Left renal pelvis (tissue), 4 donors: ENCODE results near the gene FAF1. TPM values are rescaled to one million over a fixed set of nuclear protein-coding genes. Genes with fewer than 3 reads are reported as not detected.

Source experiments
- DNase-seq, 4 donors: peaks; one replicate each; pipeline ENCODE4 v3.0.0-alpha.2; 2013; ENCODE audit warnings: low read depth in 4 of 4, low spot score in 3 of 4
- polyA plus RNA-seq, 4 donors: library from polyadenylated mRNA; unstranded; fragments of 120-200 nt; gene quantifications; one replicate each; pipeline ENCODE4 v1.2.1, GENCODE V29; 2013; ENCODE audit not compliant: insufficient read length in 4 of 4

The FAF1 gene
- polyA plus RNA-seq, 4 donors, result 52.7 to 72.0 (median 64.6) TPM

DNA sequence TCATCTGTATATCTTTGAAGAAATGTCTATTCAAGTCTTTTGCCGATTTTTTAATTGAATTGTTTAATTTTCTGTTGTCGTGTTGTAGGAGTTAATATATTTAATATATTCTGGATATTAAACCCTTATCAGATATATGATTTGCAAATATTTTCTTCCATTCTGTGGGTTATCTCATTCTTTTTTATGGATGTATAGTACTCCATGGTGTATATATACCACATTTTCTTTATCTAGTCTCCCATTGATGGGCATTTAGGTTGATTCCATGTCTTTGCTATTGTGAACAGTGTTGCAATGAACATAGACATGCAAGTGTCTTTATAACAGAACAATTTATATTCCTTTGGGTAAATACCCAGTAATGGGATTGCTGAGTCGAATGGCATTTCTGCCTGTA is 436.5 kb downstream of the FAF1 start:
- no peak for DNase-seq

DNA sequence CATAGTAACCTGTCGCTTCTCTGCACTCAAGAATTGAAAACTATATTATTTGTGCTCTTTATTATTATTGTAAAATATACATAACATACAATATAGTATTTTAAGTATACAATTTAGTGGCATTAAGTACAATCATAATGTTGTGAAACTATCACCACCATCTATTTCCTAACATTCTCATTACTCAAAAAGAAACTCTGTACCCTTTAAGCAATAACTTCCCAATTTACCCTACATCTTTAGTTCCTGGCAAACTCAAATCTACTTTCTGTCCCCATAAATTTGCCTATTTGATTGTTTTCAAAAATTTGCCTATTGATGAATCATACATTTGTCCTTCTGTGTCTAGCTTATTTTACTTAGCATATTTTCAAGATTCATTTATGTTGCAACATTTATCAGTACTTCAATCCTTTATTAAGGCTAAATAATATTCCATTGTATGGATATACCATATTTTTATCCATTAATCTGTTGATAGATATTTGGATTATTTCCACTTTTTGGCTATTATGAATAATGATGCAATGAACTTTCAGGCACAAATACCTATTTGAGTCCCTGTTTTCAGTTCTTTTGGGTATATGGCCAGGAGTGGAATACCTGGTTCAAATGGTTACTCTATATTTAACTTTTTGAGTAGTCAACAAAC is 437.2 kb downstream of the FAF1 start:
- DNase-seq, result no peak

DNA sequence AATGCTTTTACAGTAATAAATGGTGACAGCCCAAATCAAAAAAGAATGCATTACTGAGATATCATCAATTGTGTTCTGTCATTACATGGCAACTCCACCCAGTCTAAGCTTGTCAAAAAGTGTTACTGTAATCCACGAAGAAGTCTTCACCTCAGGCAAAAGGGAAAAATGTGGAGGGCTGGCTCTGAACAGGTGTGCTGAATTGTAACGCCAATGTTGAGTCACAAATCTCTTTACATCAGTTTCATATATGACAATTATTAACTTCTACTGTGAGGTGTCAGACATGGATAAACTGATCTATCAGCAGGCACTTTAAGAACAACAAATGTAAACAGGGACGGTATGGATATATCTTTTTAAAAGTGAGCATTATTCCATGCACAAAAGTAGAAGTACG is 438.4 kb downstream of the FAF1 start:
- no peak for DNase-seq

DNA sequence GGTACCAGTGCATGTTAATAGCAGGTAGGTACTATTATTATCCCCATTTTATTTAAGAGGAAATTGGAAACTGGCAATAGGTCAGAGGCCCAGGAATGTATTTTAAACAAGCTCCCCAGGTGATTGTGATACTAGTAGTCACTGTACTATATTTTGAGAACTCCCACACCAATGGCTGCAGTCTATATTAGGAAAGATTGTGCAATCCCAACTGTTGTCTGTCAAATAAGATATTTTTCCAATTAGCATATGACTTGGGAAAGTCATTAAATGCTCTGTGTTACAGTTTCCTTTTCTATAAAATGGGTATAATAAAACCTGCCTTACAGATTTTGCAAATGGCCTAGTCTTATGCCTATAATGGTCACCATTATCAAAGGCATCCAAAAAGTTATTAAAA is 442.6 kb downstream of the FAF1 start:
- no peak for DNase-seq

DNA sequence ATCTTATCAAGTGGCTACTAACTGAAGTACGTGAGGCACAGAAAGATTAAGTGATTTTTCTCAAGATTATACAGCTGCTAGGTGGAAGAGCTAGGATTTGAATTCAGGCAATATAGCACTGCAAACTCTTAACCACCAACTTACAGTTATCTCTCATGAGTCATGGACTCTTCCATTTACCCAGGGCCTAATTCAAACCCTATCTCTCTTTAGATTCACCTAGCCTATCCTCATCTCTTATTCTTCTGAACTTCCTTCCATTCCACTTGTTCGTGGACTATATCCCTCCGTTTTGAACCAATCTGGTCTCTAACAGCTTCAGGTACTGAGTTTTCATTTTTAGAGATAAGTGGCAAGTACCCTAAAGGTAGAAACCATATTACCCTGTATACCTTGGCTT is 444.0 kb downstream of the FAF1 start:
- no peak for DNase-seq

DNA sequence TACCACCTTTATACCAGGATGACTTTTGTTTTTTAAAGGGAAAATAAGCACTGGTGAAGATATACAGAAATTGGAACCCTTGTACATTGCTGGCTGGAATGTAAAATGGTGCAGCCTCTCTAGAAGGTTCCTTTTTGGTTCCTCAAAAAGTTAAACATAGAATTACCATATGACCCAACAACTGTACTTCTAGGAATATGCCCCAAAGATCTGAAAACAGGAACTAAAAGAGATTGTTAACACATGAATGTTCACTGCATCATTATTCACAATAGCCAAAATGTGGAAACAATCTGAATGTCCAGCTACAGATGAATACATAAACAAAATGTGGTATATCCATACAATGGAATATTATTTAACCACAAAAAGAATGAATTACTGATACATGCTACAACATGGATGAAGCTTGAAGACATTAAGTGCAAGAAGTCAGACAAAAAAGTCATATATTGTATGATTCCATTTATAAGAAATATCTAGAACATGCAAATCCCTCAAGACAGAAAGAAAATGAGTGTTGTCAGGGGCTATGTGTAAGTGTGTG is 452.0 kb downstream of the FAF1 start:
- no peak for DNase-seq

DNA sequence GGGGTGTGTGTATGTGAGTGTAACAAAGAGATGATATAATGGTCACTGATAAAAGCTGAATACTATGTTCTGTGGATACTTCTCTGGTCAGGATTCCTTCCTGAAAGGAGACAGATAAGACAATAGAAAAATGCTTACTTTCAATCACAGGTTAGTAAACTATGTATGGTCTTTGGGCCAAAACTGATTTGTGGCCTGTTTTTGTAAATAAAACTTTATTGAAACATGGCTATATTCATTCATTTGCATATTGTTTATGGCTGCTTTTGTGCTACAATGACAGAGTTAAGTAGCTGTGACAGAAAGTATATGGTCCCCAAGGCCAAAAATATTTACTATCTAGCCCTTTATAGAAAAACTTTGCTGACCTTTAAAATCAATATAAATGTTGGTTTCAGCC is 454.6 kb downstream of the FAF1 start:
- DNase-seq, result no peak

DNA sequence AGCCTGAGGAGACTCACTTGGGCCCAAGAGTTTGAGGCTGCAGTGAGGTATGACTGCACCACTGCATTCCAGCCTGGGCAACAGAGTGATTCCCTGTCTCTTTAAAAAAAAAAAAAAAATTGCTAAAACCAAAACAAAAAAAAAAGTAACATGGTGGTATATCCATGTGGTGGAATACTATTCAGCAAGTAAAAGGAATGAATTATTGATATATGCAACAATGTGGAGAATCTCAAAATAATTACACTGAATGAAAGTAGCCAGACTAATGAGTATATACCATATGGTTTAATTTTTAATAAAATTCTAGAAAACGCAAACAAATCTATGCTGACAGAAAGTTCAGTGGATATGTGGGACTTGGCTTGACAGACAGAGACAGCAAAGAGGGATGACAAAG is 456.6 kb downstream of the FAF1 start:
- no peak for DNase-seq

DNA sequence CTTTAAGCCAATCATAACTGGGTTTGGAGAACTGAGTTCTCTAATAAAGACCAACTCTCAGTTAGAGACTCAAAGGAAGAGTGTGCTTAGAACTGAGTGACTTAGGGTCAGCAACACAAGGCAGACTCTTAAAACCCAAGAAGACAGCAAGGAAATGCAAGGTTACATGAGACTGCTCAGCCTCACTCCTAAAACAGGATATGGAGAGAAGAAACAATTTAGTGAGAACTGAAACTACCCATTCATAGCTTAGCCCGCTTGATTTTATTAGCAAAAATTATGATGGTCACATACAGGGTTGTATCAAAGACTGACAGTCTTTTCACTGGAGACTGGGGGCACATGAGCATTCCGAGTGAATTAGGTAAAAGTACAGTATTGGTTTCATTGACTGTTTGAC is 457.9 kb downstream of the FAF1 start:
- no peak for DNase-seq

DNA sequence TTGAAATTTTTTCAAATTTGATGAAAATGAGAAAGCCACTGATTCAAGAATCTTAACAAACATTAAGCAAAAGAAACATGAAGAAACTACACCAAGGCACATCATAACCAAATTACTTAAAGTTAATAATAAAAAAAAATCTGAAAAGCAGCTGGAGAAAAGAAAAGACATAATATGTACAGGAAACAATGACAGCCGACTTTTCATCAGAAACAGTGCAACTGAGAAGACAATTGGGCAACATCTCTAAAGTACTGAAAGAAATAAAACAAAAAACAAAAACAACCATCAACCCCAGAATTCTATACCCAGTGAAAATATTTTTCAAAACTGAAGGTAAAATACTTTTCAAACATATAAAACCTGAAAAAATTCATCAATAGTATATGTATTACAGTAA is 463.1 kb downstream of the FAF1 start:
- DNase-seq, result no peak

DNA sequence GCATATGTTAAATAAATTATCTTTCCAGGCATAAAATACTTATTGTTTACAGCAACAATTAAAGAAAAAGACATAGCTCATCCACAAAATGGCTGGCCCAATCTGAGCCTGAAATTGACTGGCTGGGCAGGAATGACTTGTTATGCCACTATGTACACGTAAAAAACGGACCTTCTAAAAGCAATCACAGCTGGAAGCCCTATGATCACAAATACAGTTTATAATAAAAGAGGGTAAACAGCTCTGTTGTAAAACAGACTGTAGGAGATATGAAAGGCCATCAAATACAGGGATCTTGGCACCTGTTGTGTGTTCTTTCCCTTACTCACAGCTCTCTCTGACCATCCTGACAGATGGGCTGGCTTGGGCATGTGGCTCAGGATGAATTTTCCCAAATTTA is 466.4 kb downstream of the FAF1 start:
- no peak for DNase-seq

DNA sequence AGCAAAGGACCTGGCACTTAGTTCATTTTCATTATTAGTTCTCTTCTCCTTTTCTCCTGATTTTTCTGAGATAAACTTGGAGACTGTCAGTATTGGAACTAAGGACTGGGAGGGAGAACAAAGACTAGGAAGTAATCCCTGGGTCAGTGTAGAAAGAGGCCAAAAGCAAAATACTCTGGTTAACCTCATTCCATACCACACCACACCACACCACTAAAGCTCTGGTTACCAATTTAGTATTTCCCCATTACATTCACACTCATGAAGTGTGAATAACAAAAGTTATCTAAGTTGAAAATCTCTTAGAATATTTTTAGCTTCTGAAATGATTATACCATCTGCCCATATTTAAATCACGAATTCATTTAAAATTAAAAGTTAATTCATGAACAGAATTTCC is 467.9 kb downstream of the FAF1 start:
- DNase-seq, result no peak

DNA sequence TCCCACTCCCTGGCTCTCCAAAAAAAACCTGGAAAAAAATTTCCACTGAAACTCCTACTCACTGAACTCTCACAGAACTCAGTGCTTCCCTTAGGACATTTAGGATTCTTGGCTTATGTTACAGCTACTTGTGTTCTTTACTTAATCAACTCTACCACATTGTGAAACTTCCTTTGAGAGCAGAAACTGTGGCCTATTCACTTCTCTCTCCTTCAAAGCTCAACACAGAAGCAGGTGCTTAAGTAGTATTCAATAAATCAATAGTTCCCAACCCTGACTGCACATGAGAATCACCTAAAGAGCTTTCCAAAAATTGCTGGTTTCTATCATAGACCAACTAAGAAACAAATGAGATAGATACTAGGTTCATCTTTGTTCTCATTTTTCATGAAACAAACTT is 468.9 kb downstream of the FAF1 start:
- no peak for DNase-seq

DNA sequence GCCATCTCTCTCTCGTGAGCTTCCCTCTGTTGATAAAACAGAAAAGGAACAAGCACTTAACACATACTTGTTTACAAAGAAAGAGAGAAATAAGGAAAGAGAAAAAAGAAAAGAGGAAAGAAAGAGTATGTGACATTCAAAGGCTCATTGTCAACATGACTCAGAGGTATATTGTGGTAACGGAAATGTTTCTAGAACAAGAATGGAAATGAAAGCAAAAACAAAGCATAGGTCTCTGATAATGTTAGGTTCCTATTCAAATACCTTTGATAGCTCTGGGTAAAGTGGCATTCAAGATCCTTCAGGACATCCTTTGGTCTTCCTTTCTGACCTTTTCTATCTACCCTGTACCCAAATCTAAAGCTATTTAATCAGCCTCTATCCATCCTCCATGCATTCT is 469.4 kb downstream of the FAF1 start:
- DNase-seq, result no peak

DNA sequence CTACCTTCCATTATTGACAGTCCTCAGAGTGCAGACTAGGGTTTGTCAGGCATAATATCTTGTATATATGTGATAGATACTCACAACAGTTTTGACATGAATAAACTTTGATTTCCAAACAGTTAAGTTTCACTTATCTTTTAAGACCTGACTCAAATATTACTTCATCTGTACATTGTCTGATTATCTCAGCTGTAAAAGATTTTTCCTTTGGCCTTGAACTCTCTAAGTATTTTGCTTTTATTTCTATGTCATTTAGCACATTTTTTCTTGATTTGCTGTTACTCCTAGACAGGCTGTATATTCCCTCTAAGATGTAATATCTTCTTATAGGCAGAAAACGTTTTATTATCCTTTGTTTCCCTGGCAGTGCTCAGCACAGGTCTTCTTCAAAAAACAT is 471.2 kb downstream of the FAF1 start:
- no peak for DNase-seq

DNA sequence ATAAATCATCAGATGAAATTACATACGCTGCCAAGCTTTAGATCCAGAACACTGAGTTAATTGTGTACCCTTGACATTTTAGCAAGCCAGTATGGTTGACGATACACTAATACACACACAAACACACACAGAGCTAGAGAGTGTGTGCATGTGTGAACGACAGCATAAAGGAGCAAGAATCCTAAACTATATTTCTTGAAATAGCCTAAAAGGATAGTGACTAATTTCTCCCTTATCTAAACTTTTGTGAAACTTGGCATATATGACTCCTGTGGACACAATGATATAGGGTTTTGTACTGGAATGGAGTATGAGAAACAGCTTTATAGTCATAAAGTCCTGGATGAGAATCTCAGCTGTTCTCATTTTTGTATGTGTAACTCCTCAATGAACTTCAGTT is 471.7 kb downstream of the FAF1 start:
- DNase-seq, result no peak

DNA sequence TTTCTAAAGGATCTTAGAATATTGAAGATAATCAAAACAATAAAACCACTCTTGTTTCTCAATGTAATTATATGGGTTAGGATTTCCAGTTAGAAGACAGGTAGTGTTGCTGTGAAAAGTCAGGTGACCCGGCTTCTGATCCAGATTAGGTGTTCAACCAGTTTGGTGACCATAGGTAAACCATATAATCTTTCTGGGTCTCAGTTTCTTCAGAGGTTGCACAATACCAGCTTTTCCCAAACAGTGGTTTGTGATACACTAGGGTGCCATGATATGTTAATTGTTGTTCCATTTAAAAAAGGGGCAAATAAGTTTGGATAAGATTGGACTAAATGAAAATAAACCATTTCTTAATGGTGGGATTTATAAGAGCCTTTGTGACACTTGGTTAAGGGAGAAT is 472.3 kb downstream of the FAF1 start:
- DNase-seq, result no peak

DNA sequence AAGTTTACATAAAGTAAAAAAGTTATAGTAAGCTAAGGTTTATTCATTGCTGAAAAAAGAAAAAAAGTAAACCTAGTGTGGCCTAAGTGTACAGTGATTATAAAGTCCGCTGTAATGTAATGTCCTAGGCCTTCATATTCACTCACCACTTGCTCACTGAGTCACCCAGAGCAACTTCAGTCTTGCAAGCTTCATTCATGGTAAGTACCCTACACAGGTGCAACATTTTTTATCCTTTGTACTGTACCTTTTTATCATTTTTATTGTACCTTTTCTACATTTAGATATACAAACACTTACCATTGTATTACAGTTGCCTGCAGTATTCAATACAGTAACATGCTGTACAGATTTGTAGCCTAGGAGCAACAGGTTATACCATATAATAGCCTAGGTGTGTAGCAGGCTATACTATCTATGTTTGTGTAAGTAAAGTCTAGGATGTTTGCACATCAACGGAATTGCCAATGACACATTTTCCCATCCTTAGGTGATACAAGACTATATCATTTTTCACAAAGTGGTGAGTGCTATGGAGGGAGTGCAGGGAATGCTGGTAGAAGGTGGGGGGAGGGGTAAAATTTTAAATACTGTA is 478.8 kb downstream of the FAF1 start:
- DNase-seq, result no peak

DNA sequence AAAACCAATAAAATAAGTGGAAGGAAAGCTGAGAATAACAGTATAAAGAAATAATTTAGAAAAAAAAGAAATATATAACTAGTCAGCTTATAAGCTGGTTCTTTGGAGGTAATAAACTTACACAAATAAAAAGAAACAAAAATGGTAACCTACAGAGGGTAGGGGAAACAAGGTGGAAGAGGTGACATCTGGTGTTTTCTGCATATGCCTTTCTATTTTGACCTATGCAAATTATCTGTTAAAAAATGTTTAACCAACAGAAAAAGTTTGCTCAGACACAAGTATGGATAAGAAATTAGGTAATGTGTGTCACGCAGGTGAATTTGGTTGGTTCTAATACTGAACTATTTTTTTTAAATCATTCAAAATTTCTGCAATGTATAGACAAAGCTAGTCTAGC is 483.3 kb downstream of the FAF1 start:
- no peak for DNase-seq

DNA sequence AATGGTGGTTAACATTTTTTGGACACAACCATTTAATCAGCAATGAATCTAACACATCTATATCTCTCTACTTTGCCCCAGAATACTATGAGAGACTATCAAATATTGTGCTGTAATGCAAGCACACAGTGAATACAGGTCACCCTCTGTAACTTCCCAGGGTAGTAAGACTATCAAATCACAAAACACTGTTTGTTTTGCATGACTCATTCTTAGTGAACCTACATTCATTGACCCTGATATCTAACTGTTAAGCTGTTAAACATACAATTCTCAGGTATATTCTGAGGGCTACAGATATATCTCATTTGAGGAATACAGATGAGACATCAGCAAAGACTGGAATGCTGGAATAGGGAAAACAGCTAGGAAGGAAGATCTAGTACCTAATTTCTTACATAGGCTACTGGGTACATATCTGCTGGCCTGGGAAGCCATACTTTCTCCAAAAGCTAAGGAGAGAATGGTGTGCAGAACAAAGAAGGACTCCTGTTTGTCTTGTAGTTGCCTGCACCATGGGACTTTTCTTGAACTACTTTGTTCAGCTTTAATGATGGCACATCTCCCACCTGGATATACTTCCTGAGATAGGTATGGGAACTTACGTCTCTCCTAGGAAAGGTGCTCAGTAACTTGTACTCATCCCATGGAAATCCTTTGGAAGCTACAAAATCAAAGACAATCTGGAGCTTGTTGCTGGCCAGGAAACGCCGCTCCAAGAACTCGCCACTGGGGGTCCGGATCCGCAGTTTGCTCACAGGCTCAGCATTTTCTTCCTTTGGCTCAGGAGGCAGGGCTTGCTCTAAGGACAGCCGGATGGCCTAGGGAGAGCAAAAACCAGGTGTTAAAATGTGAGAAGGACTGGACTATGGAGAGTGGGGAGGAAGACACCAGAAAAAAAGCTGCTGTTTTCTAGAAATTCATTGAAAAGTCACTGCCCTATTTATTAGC is 484.9 kb downstream of the FAF1 start:
- no peak for DNase-seq

DNA sequence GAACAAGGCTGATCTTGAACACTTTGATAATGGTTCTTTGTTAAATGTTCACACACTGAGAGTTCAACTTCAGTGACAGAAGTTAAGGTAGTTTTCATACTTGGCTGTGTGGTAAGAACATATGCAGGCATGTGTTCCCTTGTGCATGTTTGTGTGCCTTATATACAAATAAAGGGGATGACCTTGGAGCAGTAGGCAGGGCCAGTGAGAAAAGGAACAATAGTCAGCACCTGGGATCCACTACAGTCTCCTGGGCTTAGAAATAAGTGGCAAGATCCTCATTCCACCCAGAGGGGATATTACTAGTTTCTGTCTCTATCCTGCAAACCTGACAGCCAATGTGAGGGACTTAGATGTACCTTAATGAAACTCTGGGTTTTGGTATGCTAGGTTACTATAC is 486.6 kb downstream of the FAF1 start:
- no peak for DNase-seq

DNA sequence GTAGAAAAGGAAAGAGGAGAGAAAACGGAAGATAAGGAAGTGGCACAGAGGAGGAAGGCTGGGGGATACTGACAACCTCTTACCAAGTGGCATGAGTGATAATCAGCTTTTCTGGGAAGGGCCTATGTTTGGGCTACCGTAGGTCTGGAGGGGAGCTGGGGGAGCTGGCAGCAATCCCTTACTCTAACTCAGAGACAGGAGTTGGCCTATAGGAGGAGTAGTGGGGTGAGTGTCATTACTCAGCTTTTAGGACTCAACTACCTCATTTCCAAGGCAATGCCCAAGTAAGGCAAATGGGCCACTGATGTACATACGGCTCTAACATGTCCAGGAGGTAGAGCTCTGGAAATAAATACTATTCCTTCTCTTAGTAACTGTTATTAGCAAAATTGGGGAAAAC is 488.1 kb downstream of the FAF1 start:
- DNase-seq, result no peak
